T1000 (cell line): Measurements from ENCODE around the gene TGFBR1.

Experiments used
- DNase-seq: peaks from one replicate; lab custom pipeline; 2025; ENCODE audit warnings: mixed read lengths; lab: John Stamatoyannopoulos, UW

The TGFBR1 gene

DNA sequence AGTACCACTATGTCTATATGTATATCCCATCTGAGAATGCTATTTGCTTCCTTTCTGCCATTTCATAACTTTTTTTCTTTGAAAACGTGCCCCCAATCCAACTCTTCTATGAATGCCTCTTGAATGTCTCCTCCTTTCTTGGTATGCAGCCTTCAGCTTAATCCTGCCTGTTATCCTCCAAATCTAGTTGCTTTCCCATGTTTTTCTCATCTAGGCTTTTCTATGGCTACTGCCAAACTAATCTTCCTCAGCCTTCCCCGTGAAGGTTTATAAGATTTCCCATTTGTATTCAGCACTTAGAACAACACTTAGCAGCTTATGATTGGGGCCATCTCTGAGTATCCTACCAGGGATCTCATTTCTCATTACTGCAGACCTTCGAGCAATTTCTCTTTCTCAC, 2.5 kb downstream of the TGFBR1 start:
- DNase-seq: no peak

DNA sequence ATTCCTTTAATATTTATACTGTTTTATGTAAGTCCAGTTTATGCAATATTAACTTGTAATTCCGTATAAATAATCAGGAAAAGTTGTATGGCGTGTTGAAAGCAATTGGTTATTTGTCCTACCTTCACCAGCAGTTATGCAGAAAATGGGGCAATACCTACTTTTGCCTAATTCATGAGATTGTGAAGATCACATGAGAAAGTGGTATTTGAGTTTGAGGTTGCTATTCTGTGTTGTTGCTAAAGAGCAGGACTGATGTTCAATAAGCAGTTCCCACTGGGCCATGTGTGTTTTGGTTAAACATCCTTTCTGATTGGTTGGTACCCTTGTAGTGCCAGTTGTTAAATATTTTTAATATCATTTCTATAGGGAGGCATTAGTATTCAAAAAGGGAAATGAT, 3.2 kb downstream of the TGFBR1 start:
- DNase-seq: no peak

DNA sequence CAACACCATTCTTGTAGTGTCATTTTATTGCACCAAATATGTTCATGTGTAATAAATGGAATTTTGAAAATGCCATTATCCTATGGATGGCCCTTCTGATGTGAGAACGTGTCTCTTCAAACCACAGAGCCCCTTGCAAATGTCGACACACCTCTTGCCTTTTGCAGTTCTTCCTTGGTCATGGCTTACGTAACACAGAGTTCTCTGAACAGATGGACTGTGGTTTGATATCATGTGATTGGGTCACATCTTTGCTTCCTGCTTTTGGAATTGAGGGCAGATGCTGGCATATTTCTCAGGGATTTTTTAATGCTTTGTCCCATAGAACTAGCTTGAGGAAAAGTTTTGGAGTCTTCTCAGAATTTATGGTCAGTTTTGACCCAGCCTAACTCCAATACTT, 4.6 kb downstream of the TGFBR1 start:
- no peak for DNase-seq

DNA sequence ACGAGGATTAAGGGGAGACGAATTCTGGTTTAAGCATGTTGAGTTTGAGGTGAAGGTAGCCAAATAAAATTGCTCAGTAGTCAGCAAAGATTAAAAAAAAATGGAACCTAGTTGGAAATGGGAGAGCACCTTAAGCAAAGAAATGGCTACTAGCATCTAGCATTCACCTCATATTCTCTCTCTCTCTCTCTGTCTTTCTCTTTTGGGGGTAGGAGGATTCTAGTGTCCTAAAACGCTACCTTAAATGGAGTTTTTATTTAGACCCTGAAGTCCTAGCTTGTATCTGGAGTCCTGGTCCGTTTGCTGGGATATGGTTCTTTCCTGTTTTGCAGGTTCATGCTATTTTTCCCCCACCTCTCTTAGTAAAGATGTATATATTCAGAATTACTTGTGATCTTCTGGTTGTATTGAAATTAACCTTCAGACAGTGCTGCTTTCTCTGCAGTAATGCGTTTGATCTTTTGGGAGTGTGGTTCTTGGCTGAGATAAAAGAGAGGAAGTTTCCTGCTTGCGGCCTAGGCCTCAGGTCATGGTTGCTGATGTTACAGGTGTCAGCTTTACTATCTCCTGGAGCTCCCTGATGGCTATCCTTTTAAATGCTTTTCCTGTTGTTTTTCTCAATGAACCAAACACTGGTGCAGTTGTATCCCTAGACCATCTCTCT, 8.0 kb downstream of the TGFBR1 start:
- no peak for DNase-seq

DNA sequence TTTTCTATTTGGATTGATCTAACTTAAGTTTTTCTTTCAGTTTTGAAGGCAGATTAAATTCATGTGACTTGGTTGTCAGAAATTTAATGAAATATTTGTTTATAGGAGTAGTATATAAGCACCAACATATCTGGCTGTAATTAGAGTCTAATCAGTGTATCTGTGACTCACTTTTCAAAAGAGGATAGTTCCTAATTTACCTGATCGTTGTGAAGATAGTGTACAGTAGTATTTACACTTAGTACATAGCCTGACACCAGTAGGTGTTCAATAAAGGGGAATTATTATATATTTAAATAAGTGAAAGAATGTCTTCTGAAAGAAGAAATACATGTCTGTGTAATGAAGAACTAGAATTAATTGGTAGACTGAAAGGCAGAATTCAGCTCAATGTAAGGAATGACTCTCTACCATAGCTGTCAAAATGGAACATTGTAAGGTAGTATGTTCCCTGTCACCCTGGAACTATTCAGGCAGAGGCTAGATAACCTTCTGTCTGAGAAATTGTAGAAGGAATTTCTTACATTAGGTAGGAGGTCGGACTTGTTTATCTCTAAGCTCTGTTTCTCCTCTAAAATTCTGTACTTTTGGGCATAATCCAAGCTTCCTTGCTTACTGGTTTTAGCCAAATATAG, 8.6 kb downstream of the TGFBR1 start:
- DNase-seq: no peak

DNA sequence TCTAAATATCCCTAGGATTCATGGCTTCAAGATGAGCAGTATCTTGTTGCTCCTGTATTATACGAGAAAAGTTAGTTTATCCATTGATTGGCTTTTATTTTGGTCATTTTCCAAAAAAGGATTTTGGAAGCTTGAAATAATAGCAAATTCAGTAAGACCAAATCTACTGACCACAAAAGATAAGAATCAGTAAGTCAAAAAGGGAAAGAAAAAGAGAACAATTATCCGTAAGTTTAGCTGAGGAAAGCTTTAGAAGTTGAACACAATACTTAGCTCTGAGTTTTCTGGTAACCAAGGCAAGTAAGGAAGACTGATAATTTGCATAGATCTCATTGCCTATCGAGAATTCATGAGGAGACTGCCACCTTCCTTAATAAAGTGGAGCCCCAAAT, 9.1 kb downstream of the TGFBR1 start:
- DNase-seq: no peak

GRCh38 chr9:99114846-99115500, 10.1 kb downstream of the TGFBR1 start:
- DNase-seq: no peak

DNA sequence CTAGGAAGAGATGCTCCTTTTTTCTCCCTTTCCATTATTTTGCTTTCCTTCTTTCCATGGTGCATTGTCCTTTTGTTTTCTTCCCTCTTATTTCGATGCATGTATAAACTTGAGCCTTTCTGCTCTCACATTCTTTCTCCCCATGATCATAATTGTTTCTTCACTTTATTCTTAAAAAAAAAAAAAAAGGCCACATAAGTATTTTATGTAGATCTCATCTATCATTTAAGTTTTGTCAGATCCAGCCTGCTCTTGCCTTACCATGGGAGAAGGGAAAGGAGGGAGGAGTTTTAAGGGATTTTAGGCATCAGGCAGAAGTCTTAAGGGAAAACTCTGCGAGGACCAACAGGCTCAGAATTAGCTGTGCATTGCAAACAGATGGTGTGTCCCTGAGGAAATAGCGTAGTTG, 11.1 kb downstream of the TGFBR1 start:
- no peak for DNase-seq

DNA sequence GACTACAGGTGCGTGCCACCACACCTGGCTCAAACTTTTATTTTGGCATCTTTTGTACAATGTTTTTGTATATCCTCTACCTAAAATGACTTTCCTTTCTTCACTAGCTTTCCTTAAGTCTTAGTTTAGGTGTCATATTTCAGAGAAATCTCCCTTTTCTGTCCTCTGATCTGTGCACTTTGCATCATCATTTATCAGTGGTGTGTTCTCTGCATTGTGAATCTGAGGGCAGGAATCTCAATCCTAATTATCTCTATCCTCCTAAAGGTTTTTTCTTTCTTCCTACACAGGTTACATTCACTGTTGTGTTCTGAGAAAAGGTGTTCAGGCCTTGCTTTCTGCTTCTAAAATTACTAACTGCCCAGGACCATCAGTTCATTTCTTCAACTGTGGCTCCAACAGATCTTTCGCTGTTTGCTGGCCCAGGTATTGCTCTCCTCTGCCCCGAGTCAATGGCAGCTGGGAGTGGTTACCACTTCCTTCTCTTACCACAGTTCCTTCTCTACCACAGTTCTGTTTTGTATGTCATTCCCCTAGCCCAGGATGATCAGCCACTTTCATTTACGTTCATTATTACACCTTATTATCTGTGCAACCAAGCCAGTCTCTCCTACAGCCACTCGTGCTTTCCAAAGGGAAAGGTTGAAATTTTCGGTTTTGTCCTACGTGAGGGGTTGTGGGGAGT, 14.0 kb downstream of the TGFBR1 start:
- no peak for DNase-seq

DNA sequence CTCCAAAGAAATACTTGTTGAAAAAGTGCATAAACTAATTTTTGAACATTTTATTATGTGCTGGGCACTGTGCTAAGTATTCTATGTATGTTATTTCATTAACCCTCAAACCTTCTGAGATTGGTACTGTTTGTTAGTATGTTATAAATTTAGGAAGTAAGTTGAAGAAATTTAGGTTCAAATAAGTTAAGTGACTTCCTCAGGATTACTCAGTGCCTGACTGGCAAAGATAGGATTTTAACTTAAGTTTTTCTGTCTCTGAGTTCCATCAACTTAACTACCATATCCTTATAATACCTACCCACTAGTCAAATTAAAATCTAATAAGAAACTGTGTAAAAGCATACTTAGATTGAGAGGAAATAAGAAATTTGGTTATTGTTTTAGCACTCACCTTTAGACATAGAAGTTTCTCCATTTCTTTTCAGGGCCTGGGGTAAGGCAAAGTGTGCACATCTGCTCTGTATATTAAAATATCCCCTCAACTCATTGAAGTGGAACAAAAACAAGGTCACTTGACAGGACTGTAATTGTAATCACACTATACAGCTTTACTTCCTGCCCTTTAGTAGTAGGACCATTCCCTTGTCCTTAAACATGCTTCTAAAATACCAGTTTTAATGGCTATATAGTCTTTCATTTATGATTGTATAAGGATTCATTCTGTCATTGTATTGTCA, 15.2 kb downstream of the TGFBR1 start:
- no peak for DNase-seq

- no peak for DNase-seq
Observed at GRCh38 chr9:99121604-99122003, 16.7 kb downstream of the TGFBR1 start.

DNA sequence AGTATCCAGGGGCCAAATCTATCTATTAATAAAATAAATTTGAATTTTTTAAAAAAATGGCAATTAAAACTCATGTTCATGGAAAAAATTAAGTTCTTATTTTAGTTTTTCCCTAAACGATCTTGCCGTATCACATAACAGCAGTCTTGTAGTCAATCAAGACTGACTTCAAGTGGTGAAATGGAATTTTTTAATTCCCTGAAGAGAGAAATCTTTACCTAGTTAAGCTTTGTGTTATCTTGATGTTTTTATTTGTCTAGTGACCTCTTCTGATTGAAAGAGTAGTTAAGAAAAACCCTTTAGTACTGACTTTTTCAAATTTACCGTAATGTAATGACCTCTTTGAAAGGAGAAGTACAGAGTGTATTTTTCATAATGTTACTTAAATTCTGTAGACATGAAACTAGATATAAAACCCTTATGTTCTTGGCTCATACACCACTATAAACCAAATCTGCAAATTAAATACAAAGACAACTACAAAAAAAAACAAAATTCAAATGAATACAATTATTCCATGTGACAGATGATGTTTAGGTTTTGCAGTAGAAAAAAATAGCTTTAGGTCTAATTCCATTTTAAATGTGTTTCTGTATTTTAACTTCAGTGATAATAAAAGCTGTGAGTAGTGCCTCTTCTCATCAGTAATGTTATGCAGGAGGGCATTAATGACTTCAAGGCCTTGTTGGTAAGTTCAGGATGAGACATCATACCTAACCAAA, 19.8 kb downstream of the TGFBR1 start:
- no peak for DNase-seq

GRCh38 chr9:99125446-99125845, 20.5 kb downstream of the TGFBR1 start:
- DNase-seq: no peak

GRCh38 chr9:99126312-99126711, 21.4 kb downstream of the TGFBR1 start:
- DNase-seq: no peak

DNA sequence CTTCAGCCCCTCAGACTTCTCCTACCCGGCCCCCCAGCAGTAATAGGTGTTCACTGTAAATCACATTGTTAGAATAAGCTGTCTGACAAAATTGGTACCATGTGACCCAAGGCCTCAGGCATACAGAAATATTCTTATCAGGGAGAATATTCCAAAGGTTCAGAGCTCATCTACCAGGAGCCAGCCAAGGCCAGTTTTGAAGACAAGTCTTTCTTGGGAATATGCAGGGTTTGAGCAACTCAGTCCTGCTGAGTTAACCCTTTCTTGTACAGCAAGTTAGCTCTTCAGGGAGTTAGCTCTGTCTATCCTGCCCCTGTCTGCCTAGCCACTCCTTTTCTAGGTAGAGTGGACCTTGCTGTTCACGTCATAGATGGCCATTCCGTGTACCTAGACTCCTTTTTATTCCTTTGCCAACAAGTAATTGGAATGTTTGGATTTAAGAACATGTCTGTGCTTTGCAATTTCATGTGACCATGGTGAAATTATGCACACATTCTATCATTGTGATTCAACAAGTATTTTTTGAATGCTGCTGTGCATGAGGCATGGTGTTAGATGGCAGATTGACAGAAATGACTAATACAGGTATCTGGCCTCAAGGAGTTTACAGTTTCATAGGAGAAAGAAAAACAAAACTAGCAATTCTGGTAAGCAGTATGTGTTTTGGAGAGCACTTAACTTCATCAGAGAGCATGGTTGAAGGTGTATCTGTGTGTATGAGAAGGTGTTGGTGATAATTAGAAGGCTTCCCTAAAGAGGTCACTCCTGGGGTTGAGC, 22.6 kb downstream of the TGFBR1 start:
- no peak for DNase-seq

DNA sequence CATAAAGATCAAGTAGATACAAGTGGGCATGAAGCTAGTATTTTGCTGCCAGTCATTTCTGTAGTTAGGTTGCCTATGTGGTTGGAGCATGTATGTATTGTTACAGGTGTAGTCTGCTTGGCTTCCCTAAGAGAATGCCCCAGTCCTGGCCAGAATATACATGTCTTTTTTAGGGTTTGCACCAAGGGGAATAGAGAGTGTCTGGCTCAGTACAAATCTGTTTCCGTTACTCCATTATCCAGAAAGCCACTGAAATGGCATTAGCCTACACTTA, 23.2 kb downstream of the TGFBR1 start:
- DNase-seq: no peak

- no peak for DNase-seq
Observed at GRCh38 chr9:99129091-99129490, 24.2 kb downstream of the TGFBR1 start.

DNA sequence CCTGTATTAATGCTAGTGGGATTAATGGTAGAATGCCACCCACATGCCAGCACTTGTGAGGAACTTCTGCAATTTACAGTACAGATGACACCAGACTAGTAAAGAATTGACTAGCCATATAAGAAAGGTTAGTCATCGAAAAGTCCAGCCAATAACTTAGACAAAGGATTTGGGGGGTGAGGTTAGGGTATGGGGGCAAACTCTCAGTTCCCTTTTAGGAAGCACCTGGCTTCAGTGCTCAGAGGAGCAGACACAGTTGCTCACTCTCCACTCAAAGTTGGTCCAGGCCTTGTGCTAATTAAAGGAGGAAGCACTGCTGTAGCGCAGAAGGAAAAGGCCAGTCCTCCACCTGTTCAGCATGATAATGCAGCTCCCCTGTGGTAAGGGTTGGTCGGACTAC, 25.2 kb downstream of the TGFBR1 start:
- DNase-seq: no peak

GRCh38 chr9:99133145-99133544, 28.2 kb downstream of the TGFBR1 start:
- DNase-seq: no peak

- no peak for DNase-seq
Observed at GRCh38 chr9:99134893-99135341, 30.0 kb downstream of the TGFBR1 start.

GRCh38 chr9:99135456-99135855, 30.5 kb downstream of the TGFBR1 start:
- no peak for DNase-seq
